Activated naive CD8-positive, alpha-beta T cell treated with anti-CD3 and anti-CD28 coated beads, Interleukin-2, amount 50 U/mL, for 24 hours (primary cell): ENCODE measurements around the gene CCNG2.

Experiments
- ATAC-seq: fragments of 150-1000 bp; cut with Tn5 transposase; one replicate; pipeline ENCODE4 v1.10.0; 2021
- DNase-seq: peaks from one replicate; pipeline ENCODE4 v3.0.0; 2021
- H3K27ac Mint-ChIP-seq: one replicate; pipeline ENCODE4 v1.8.0; 2021; ENCODE audit warnings: mild to moderate bottlenecking, mixed read lengths
- H3K27me3 Mint-ChIP-seq: one replicate; pipeline ENCODE4 v1.8.0; 2021; ENCODE audit warnings: mixed read lengths
- H3K36me3 Mint-ChIP-seq: one replicate; pipeline ENCODE4 v1.8.0; 2021; ENCODE audit warnings: low read depth, mixed read lengths
- H3K4me1 Mint-ChIP-seq: one replicate; pipeline ENCODE4 v1.8.0; 2021; ENCODE audit warnings: mixed read lengths
- H3K4me3 Mint-ChIP-seq: one replicate; pipeline ENCODE4 v1.8.0; 2021; ENCODE audit warnings: mild to moderate bottlenecking, moderate library complexity, mixed read lengths
- H3K9me3 Mint-ChIP-seq: one replicate; pipeline ENCODE4 v1.8.0; 2021; ENCODE audit warnings: mixed read lengths

CCNG2 gene

GRCh38 chr4:77196866-77197265 lies 39.9 kb downstream of the CCNG2 start:
- H3K4me3 Mint-ChIP-seq = no peak overlapping the region
- no peaks in the 10 kb centered on the region for H3K27me3 Mint-ChIP-seq
- no peaks in the 10 kb centered on the region for H3K36me3 Mint-ChIP-seq
- no peak for DNase-seq
- H3K4me1 Mint-ChIP-seq = peaks cover 35% of the 10 kb centered on the region
- no peaks in the 10 kb centered on the region for H3K9me3 Mint-ChIP-seq
- no peak overlapping the region for H3K27ac Mint-ChIP-seq
- ATAC-seq = peak; percentile 37

DNA sequence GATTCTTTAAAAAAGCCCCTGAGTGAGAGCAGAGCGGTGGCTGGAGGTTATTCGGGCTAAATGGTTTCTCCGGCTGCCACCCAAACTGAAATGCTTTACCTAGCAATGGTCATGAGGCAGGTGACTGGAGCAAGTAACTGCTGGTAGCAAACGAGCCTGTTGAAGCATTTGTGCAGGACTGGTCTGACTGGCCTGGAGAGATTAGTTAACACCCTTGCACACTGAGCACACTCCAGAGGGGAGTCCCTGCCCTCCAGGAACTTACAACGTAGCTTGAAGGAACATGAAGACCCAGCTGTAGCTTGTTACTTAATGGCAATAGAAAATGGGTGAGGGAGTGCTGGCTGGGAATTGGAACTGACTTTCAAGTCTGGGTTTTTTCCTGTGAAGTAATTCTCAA lies 40.4 kb downstream of the CCNG2 start:
- Mint-ChIP-seq H3K27ac (no peak overlapping the region), H3K4me3 (no peak overlapping the region), H3K4me1 (peaks cover 40% of the 10 kb centered on the region), H3K36me3 (no peaks in the 10 kb centered on the region), H3K9me3 (no peaks in the 10 kb centered on the region), H3K27me3 (no peaks in the 10 kb centered on the region)
- DNase-seq = no peak
- ATAC-seq = no peak

- no peaks in the 10 kb centered on the region for H3K27me3 Mint-ChIP-seq
- DNase-seq (no peak), ATAC-seq (no peak)
- H3K27ac Mint-ChIP-seq = no peak overlapping the region
- H3K36me3 Mint-ChIP-seq = no peaks in the 10 kb centered on the region
- peaks cover 45% of the 10 kb centered on the region for H3K4me1 Mint-ChIP-seq
- no peak overlapping the region for H3K4me3 Mint-ChIP-seq
- no peaks in the 10 kb centered on the region for H3K9me3 Mint-ChIP-seq
Measured at GRCh38 chr4:77197831-77198230, 40.8 kb downstream of the CCNG2 start.

DNA sequence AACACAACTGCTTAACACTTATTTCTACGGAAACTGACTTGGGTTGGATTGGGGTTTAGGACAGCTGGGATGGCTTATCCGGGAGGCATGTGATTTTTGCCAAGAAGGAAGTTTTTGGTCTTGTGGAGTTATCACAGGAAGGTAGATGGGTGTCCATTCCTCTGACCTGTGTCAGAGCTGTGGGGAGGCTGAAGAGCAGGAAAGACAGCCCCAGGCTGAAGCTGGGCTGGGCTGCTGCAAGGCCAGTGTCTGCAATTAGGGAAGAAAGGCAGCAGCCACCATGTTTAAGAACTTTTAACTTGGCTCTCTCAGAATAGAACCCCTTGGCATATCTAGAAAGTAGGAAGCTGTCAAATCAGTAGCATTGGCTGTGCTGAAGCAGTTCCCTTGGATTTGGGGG lies 42.3 kb downstream of the CCNG2 start:
- H3K4me3 Mint-ChIP-seq = no peak overlapping the region
- H3K27me3 Mint-ChIP-seq = no peaks in the 10 kb centered on the region
- no peak for DNase-seq
- ATAC-seq = no peak
- H3K36me3 Mint-ChIP-seq = no peaks in the 10 kb centered on the region
- peaks cover 31% of the 10 kb centered on the region for H3K4me1 Mint-ChIP-seq
- H3K9me3 Mint-ChIP-seq = no peaks in the 10 kb centered on the region
- no peak overlapping the region for H3K27ac Mint-ChIP-seq

GRCh38 chr4:77199701-77200100 lies 42.7 kb downstream of the CCNG2 start:
- peaks cover 27% of the 10 kb centered on the region for H3K4me1 Mint-ChIP-seq
- no peaks in the 10 kb centered on the region for H3K9me3 Mint-ChIP-seq
- no peak overlapping the region for H3K27ac Mint-ChIP-seq
- no peak for DNase-seq
- no peak overlapping the region for H3K4me3 Mint-ChIP-seq
- no peaks in the 10 kb centered on the region for H3K36me3 Mint-ChIP-seq
- ATAC-seq = no peak
- no peaks in the 10 kb centered on the region for H3K27me3 Mint-ChIP-seq

DNA sequence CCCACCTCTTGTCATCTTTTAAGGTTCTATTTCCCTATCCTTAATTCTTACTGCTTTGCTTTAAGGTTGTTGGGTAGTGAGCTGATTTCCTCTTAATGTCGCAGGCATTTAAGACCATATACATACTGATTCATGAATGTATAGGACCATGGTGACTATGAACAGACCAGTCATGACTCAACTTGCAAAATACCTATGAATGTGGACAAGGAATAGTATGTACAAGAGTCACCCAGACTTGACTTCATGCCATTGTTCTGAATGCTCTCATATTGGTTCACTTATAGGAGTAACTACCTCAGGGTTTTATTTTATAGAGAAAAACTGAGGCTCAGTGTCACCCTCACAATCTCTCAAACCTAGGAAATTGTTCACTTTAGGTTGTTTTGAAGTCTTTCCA lies 44.3 kb downstream of the CCNG2 start:
- H3K4me1 Mint-ChIP-seq = peaks cover 21% of the 10 kb centered on the region
- DNase-seq (no peak), ATAC-seq (no peak)
- H3K36me3 Mint-ChIP-seq = no peaks in the 10 kb centered on the region
- no peaks in the 10 kb centered on the region for H3K27me3 Mint-ChIP-seq
- H3K4me3 Mint-ChIP-seq = no peak overlapping the region
- no peaks in the 10 kb centered on the region for H3K9me3 Mint-ChIP-seq
- H3K27ac Mint-ChIP-seq = no peak overlapping the region

- Mint-ChIP-seq H3K9me3 (no peaks in the 10 kb centered on the region), H3K27ac (no peak overlapping the region), H3K4me3 (no peak overlapping the region), H3K36me3 (no peaks in the 10 kb centered on the region), H3K4me1 (peaks cover 16% of the 10 kb centered on the region), H3K27me3 (no peaks in the 10 kb centered on the region)
- peak; percentile 80 for ATAC-seq
- no peak for DNase-seq
Measured at GRCh38 chr4:77201857-77202256, 44.9 kb downstream of the CCNG2 start.

DNA sequence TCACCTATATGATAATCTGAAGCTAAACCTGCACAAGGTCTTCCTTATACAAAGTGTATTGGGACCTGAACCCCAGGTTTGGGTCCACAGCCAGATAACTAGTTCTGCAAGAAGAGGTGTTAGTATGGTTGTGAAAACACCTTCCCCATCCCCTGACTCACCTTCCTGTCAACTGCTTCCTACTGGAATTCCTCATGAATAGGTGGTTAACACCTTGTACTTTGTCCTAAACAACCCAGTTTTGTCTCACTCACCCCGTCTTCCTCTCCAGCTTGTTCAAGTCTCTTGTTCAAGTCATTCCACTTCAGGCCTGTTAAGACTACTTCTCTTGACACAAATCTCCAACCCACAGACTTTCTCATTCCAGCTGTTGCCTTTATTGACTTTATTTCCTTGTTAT lies 45.5 kb downstream of the CCNG2 start:
- Mint-ChIP-seq H3K9me3 (no peaks in the 10 kb centered on the region), H3K36me3 (no peaks in the 10 kb centered on the region), H3K4me3 (no peak overlapping the region), H3K27me3 (no peaks in the 10 kb centered on the region), H3K27ac (no peak overlapping the region), H3K4me1 (peaks cover 13% of the 10 kb centered on the region)
- DNase-seq (no peak), ATAC-seq (no peak)

- ATAC-seq (peak; percentile 65), DNase-seq (peak; percentile 67)
- H3K36me3 Mint-ChIP-seq = no peaks in the 10 kb centered on the region
Measured at GRCh38 chr4:77203380-77204197, 46.6 kb downstream of the CCNG2 start.

GRCh38 chr4:77204621-77205020 lies 47.6 kb downstream of the CCNG2 start:
- no peak for ATAC-seq
- no peak overlapping the region for H3K27ac Mint-ChIP-seq
- no peaks in the 10 kb centered on the region for H3K27me3 Mint-ChIP-seq
- DNase-seq = no peak
- no peaks in the 10 kb centered on the region for H3K36me3 Mint-ChIP-seq
- peaks cover 13% of the 10 kb centered on the region for H3K4me1 Mint-ChIP-seq
- no peaks in the 10 kb centered on the region for H3K9me3 Mint-ChIP-seq
- no peak overlapping the region for H3K4me3 Mint-ChIP-seq

More at GRCh38 chr4:77203380-77204197, 46.6 kb downstream of the CCNG2 start:
- Mint-ChIP-seq H3K4me3 (no peak overlapping the region), H3K27ac (no peak overlapping the region), H3K9me3 (no peaks in the 10 kb centered on the region), H3K27me3 (no peaks in the 10 kb centered on the region), H3K4me1 (peaks cover 13% of the 10 kb centered on the region)

DNA sequence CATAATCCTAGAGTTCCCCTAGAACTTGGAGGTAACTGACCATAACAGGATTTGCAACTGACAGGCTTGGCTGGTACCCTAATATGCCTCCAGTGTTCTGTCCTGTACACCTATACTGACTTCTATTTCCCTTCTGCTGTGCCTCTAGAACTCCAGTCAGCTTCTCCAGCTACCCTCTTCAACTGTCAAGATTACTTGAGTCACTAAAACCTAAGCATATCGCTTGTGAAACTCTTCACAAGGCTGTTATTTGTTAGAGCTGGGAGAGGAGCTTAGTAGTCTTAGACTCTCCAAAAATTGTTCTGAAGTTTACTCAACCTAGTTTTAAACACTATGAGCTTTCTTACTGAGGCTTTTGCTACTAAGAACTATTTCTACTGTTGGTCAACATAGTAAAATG lies 52.0 kb downstream of the CCNG2 start:
- Mint-ChIP-seq H3K36me3 (no peaks in the 10 kb centered on the region), H3K9me3 (no peaks in the 10 kb centered on the region), H3K4me1 (no peaks in the 10 kb centered on the region), H3K27me3 (no peaks in the 10 kb centered on the region), H3K4me3 (no peak overlapping the region), H3K27ac (no peak overlapping the region)
- DNase-seq = no peak
- ATAC-seq = no peak

DNA sequence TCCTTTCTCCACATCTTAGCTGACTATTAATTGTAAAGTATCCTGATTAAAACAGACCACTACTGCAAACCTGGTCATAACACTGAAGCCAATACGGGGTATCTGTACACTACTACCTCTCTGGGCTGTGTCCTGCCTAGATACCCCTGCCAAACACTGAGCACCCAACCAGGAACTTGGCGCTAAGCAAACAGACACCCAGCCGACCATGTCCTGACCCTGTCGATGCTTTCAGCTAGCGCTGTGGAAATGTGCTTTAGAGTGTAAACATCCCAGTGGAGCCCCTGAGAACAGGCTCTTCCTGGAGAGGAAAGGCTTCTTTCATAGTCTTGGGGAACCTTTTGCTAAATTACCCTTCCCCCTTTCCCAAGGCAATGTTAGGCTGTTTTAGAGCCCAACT lies 52.9 kb downstream of the CCNG2 start:
- Mint-ChIP-seq H3K27ac (no peak overlapping the region), H3K4me3 (no peak overlapping the region), H3K4me1 (no peaks in the 10 kb centered on the region), H3K27me3 (no peaks in the 10 kb centered on the region), H3K36me3 (no peaks in the 10 kb centered on the region), H3K9me3 (no peaks in the 10 kb centered on the region)
- ATAC-seq (no peak), DNase-seq (no peak)

DNA sequence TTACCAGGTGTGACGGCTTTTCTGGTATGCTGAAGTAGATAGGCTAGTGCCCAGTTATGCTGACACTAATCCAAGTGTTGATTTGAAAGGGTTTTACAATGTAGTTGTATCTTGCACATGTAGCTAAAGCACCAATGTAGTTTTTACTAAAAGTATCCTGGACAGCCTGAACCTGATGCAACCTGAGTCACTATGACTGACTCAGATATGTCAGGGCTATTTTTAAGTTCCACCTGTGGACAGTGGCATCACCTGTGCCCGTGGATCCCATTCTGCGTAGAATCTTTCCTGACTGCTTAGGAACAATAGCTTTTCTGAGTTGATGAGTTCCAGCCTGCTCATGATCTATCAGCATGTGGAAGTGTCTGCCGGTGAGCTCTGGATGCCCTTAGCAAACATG lies 58.1 kb downstream of the CCNG2 start:
- no peak overlapping the region for H3K4me3 Mint-ChIP-seq
- no peaks in the 10 kb centered on the region for H3K9me3 Mint-ChIP-seq
- no peak overlapping the region for H3K27ac Mint-ChIP-seq
- H3K27me3 Mint-ChIP-seq = no peaks in the 10 kb centered on the region
- DNase-seq (no peak), ATAC-seq (no peak)
- no peaks in the 10 kb centered on the region for H3K36me3 Mint-ChIP-seq
- H3K4me1 Mint-ChIP-seq = no peaks in the 10 kb centered on the region

GRCh38 chr4:77217526-77217925 lies 60.5 kb downstream of the CCNG2 start:
- Mint-ChIP-seq H3K4me3 (no peak overlapping the region), H3K36me3 (no peaks in the 10 kb centered on the region), H3K27me3 (no peaks in the 10 kb centered on the region), H3K4me1 (no peaks in the 10 kb centered on the region), H3K27ac (no peak overlapping the region), H3K9me3 (no peaks in the 10 kb centered on the region)
- no peak for ATAC-seq
- DNase-seq = no peak

DNA sequence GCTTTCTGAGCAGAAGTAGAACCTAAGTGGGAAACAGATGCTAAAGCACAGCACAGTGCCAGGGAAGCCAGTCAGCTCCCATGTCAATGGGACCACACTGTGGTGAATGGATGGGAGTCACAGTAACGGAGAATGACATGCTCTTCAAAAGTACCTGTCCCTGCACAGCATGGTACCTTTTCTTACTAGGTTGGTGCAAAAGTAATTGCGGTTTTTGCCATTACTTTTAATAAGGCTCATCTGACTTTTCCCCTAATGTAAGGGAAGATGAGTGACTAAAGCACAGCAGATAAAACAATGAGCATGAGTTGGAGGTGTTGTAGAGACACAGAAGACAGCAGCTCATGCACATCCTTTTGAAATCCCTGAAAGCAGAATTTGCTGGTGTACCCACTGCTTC lies 62.3 kb downstream of the CCNG2 start:
- H3K4me1 Mint-ChIP-seq = no peaks in the 10 kb centered on the region
- ATAC-seq (no peak), DNase-seq (no peak)
- H3K4me3 Mint-ChIP-seq = no peak overlapping the region
- no peaks in the 10 kb centered on the region for H3K36me3 Mint-ChIP-seq
- H3K27me3 Mint-ChIP-seq = no peaks in the 10 kb centered on the region
- H3K9me3 Mint-ChIP-seq = no peaks in the 10 kb centered on the region
- H3K27ac Mint-ChIP-seq = no peak overlapping the region
